ENCODE data around the gene MBLAC1.
A peak's percentile ranks its signal among the peaks of the same experiment; 100 is the strongest.

MBLAC1 gene

GRCh38 chr7:100153708-100154535 is 27.2 kb downstream of the MBLAC1 start:
- no peak for DNase-seq (ENCODE audit: low read depth in 2 of 2)

- no peak for DNase-seq (ENCODE audit: low read depth in 2 of 2)
These were observed 28.1 kb downstream of the MBLAC1 start for GRCh38 chr7:100154651-100155491.

- no peak for DNase-seq (ENCODE audit: low read depth in 2 of 2)
These were observed 29.0 kb downstream of the MBLAC1 start for GRCh38 chr7:100155553-100156317.

GRCh38 chr7:100156331-100157068 is 29.7 kb downstream of the MBLAC1 start:
- DNase-seq (ENCODE audit: low read depth in 2 of 2) = no peak

GRCh38 chr7:100157069-100157333 is 30.2 kb downstream of the MBLAC1 start:
- no peak for DNase-seq (ENCODE audit: low read depth in 2 of 2)

GRCh38 chr7:100157334-100158228 is 30.8 kb downstream of the MBLAC1 start:
- no peak for DNase-seq (ENCODE audit: low read depth in 2 of 2)

GRCh38 chr7:100158229-100159098 is 31.7 kb downstream of the MBLAC1 start, which contains the start of gene TRAPPC14:
TSS of gene TRAPPC14 (minus strand) at chr7:100158723. CDS start at chr7:100158499, 224 bp downstream.
- DNase-seq (ENCODE audit: low read depth in 2 of 2) = peak; percentile 81 to 83

- DNase-seq (ENCODE audit: low read depth in 2 of 2) = no peak
These were observed 32.4 kb downstream of the MBLAC1 start for GRCh38 chr7:100159099-100159623.

- DNase-seq (ENCODE audit: low read depth in 2 of 2) = no peak
These were observed 33.3 kb downstream of the MBLAC1 start for GRCh38 chr7:100160067-100160466.

- DNase-seq (ENCODE audit: low read depth in 2 of 2) = no peak
These were observed 36.3 kb downstream of the MBLAC1 start for GRCh38 chr7:100163006-100163531.

- DNase-seq (ENCODE audit: low read depth in 2 of 2) = no peak
These were observed 37.1 kb downstream of the MBLAC1 start for GRCh38 chr7:100163871-100164270.

GRCh38 chr7:100166317-100166940 is 39.7 kb downstream of the MBLAC1 start:
- no peak for DNase-seq (ENCODE audit: low read depth in 2 of 2)

GRCh38 chr7:100166970-100167911 is 40.5 kb downstream of the MBLAC1 start:
- no peak for DNase-seq (ENCODE audit: low read depth in 2 of 2)

GRCh38 chr7:100167912-100168323 is 41.2 kb downstream of the MBLAC1 start:
- no peak for DNase-seq (ENCODE audit: low read depth in 2 of 2)

GRCh38 chr7:100169147-100169850 is 42.5 kb downstream of the MBLAC1 start:
- DNase-seq (ENCODE audit: low read depth in 2 of 2) = no peak

GRCh38 chr7:100170101-100170897 is 43.5 kb downstream of the MBLAC1 start:
- DNase-seq (ENCODE audit: low read depth in 2 of 2) = no peak
